Spleen (tissue), 11 donors: ENCODE data around the gene SERPINE1. TPM values are rescaled to one million over a fixed set of nuclear protein-coding genes. Genes with fewer than 3 reads are reported as not detected.

Source experiments
- DNase-seq: peaks from one replicate; pipeline ENCODE4 v3.0.0-alpha.2; 2020
- H3K27ac ChIP-seq, 8 donors: fragments of 200-600 bp; sonication (generic) in 7 of 8; 1 replicate in 4 of 8; 2 replicates in 4 of 8; pipeline versions ENCODE4 v1.5.0 to v1.8.0; 2016 to 2021; ENCODE audit warnings: inconsistent platforms in 4 of 8, mild to moderate bottlenecking in 4 of 8, moderate library complexity in 1 of 8
- H3K27me3 ChIP-seq, 7 donors: fragments of 200-600 bp; sonication (generic) in 6 of 7; replicated peaks in 1 of 7; 1 replicate in 4 of 7; 2 replicates in 3 of 7; pipeline versions ENCODE4 v1.5.0 to v1.8.0; 2016 to 2021; ENCODE audit warnings: inconsistent platforms in 3 of 7, mild to moderate bottlenecking in 1 of 7
- H3K36me3 ChIP-seq, 6 donors: fragments of 200-600 bp; sonication (generic) in 5 of 6; 1 replicate in 4 of 6; 2 replicates in 2 of 6; pipeline versions ENCODE4 v1.5.0 to v1.8.0; 2016 to 2021; ENCODE audit warnings: inconsistent platforms in 2 of 6
- H3K4me1 ChIP-seq, 6 donors: fragments of 200-600 bp; sonication (generic) in 5 of 6; 1 replicate in 3 of 6; 2 replicates in 3 of 6; pipeline versions ENCODE4 v1.5.0 to v1.8.0; 2016 to 2021; ENCODE audit warnings: inconsistent platforms in 3 of 6
- H3K4me3 ChIP-seq, 8 donors: fragments of 200-600 bp; sonication (generic) in 7 of 8; 1 replicate in 4 of 8; 2 replicates in 4 of 8; pipeline versions ENCODE4 v1.5.0 to v1.8.0; 2016 to 2021; ENCODE audit warnings: inconsistent platforms in 4 of 8, mild to moderate bottlenecking in 4 of 8, moderate library complexity in 2 of 8
- H3K9me3 ChIP-seq, 8 donors: fragments of 200-600 bp; sonication (generic) in 7 of 8; 1 replicate in 4 of 8; 2 replicates in 4 of 8; pipeline versions ENCODE4 v1.5.0 to v1.8.0; 2016 to 2021; ENCODE audit warnings: inconsistent platforms in 4 of 8
- POLR2A ChIP-seq, 3 donors: fragments of 450-650 bp; IDR thresholded peaks; one replicate each; pipeline ENCODE4 v1.5.1; 2017; ENCODE audit warnings: antibody characterized with exemption in 3 of 3, mild to moderate bottlenecking in 1 of 3
- POLR2AphosphoS5 ChIP-seq, 3 donors: sonication (generic); formaldehyde crosslinking; IDR thresholded peaks; one replicate each; pipeline ENCODE4 v1.5.1; 2017; ENCODE audit warnings: antibody characterized with exemption in 3 of 3
- WGBS, 5 donors: extraction: QIAGEN DNeasy Blood & Tissue Kit in 3 of 5; methylation state at CpG; one replicate each; pipeline versions ENCODE4 v1.1.5 to v1.1.7; 2013 to 2018; 5-methylcytosine and 5-hydroxymethylcytosine counted together
- intact Hi-C: fragments of 100-400 bp; cut with DNase I; formaldehyde crosslinking; loops from one replicate; pipeline ENCODE4 v1.15.0; 2023; ENCODE audit warnings: low total_unique reads
- polyA plus RNA-seq, 3 donors: library from polyadenylated mRNA; stranded (reverse); fragments of 200-250 nt; gene quantifications; one replicate each; pipeline ENCODE4 v1.2.1, GENCODE V29; 2013
- total RNA-seq, 7 donors: library from RNA; depleted of rRNA in 3 of 7; stranded (reverse); fragments of >200 nt in 3 of 7; fragmentation: NEBNext Ultra II Directional in 4 of 7; extraction: Animal tissue kit (Norgen Biotek cat#: 25700) in 4 of 7; gene quantifications; one replicate each; pipeline versions ENCODE4 v1.1.0 to v1.2.1, GENCODE V29; 2016 to 2021
- TF ChIP-seq, protein P1 (sequence below), 11 experiments: fragments of 200-600 bp in 7 of 11; fragments of 450-650 bp in 4 of 11; sonication (generic) in 4 of 11; IDR thresholded peaks in 8 of 11; conservative IDR thresholded peaks in 3 of 11; 1 replicate in 7 of 11; 2 replicates in 4 of 11; pipeline versions ENCODE4 v1.4.0 to v1.8.0; 2016 to 2021; ENCODE audit warnings: antibody characterized with exemption in 11 of 11, inconsistent platforms in 4 of 11, mild to moderate bottlenecking in 1 of 11
- donor health status: healthy with polysubstance abuse.
- donor health status: DM: no; HTN: no; CAD: no; lungs with moderate emphysema.
- donor health status: DM: no; HTN: no; CAD: no.
- donor health status: Bipolar disorder and iron deficiency.
- donor health status: healthy.
- donor health status: DM: no; HTN: no; CAD: no.
- donor health status: DM: yes; HTN: yes; CAD: no.

Gene SERPINE1
- total and polyA plus RNA-seq, 10 donors = 2.2 to 46.4 (median 4.7) TPM

DNA sequence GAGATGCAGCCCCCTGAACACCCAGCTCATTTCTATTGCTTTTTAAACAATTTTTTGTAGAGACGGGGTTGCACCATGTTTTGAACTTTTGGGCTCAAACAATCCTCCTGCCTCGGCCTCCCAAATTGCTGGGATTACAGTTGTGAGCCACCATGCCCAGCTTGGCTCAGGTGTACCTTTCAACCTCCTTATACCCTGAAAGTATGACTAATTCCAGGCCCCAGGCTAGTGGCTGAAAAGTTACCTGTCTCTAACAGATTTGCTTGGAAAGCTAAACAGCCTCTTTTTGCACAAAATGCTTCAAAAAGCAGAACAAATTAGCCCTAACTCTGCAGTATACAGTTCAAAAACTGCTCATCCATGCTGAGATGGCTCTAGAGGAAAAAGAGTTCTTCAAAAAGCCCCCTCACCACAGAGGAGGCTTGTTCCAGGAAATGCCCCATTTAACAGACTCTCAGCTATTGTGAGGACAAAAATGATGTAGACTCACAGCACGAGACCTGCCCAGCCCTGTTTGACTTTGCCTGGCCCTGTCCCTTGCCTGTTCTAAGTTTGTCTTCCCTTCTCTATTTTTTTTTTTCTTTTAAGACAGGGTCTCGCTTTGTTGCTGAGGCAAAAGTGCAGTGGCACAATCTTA lies 14.0 kb downstream of the SERPINE1 start:
- H3K36me3 ChIP-seq = peaks cover 0 to 1% (median 0%) of the 10 kb centered on the region in 6 donors
- DNase-seq = no peak
- no peak overlapping the region for H3K4me3 ChIP-seq
- 79 to 89% (median 87%) methylated on average over 4 of the region's 4 CpGs for WGBS, 5 donors
- intact Hi-C loops = loop anchor here (5.0 to 10.0 kb wide), 2 partner anchors 54 to 141 kb away; no protein-coding TSS in a partner anchor
- no peaks in the 10 kb centered on the region for H3K9me3 ChIP-seq
- no peak overlapping the region for H3K27ac ChIP-seq
- H3K27me3 ChIP-seq = peaks cover 0 to 54% (median 5%) of the 10 kb centered on the region in 7 donors
- H3K4me1 ChIP-seq = peaks cover 9 to 31% (median 18%) of the 10 kb centered on the region in 6 donors
- TF ChIP-seq POLR2AphosphoS5 (IDR thresholded peaks at IDR 0.05) (no peak), POLR2A (IDR thresholded peaks at IDR 0.05) (no peak)
- TF ChIP-seq, protein P1, sequence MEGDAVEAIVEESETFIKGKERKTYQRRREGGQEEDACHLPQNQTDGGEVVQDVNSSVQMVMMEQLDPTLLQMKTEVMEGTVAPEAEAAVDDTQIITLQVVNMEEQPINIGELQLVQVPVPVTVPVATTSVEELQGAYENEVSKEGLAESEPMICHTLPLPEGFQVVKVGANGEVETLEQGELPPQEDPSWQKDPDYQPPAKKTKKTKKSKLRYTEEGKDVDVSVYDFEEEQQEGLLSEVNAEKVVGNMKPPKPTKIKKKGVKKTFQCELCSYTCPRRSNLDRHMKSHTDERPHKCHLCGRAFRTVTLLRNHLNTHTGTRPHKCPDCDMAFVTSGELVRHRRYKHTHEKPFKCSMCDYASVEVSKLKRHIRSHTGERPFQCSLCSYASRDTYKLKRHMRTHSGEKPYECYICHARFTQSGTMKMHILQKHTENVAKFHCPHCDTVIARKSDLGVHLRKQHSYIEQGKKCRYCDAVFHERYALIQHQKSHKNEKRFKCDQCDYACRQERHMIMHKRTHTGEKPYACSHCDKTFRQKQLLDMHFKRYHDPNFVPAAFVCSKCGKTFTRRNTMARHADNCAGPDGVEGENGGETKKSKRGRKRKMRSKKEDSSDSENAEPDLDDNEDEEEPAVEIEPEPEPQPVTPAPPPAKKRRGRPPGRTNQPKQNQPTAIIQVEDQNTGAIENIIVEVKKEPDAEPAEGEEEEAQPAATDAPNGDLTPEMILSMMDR (IDR thresholded peaks at IDR 0.05 in 8 of 11, conservative IDR thresholded peaks at IDR 0.05 in 3 of 11) = no peak

DNA sequence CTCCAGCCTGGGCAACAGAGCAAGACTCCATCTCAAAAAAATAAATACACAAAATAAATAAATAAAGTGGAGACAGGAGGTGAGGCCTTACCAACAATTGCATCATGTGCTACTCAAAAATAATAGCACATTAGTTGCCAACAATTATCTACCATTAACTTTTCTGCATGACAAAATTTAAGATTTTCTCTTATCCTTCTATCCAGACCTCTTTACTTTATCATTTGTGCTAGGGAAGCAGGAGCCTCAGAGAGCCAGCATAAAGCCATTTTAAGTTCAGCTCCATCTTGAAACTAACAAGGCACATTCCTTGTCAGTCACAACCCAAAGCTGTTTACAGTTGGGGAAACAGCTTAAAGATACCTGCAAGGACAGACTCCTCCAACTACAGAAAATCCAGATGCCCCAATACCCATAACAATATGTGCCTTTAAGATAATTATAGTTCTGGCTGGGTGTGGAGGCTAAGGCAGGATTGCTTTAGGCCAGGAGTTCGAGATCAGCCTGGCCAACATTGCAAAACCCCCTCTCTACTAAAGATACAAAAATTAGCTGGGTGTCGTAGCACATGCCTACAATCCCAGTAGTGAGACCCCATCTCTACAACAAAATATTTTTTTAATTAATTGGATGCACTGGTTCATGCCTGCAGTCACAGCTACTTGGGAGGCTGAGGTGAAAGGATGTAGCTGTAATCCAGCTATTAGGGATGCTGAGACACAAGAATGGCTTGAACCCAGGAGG lies 25.2 kb downstream of the SERPINE1 start:
- no peak for DNase-seq
- intact Hi-C loops = no loop called here
- TF ChIP-seq POLR2A (IDR thresholded peaks at IDR 0.05) (no peak), POLR2AphosphoS5 (IDR thresholded peaks at IDR 0.05) (no peak)
- TF ChIP-seq, protein P1 (IDR thresholded peaks at IDR 0.05 in 8 of 11, conservative IDR thresholded peaks at IDR 0.05 in 3 of 11) = no peak
- Histone ChIP-seq H3K27ac (no peak overlapping the region), H3K9me3 (no peaks in the 10 kb centered on the region), H3K27me3 (peaks cover 0 to 23% (median 0%) of the 10 kb centered on the region in 7 donors), H3K4me1 (peaks cover 7 to 29% (median 19%) of the 10 kb centered on the region in 6 donors), H3K36me3 (peaks cover 0 to 8% (median under 1%) of the 10 kb centered on the region in 6 donors), H3K4me3 (no peak overlapping the region)
- WGBS, 5 donors = 68 to 84% (median 72%) methylated on average over 2 of the region's 2 CpGs

DNA sequence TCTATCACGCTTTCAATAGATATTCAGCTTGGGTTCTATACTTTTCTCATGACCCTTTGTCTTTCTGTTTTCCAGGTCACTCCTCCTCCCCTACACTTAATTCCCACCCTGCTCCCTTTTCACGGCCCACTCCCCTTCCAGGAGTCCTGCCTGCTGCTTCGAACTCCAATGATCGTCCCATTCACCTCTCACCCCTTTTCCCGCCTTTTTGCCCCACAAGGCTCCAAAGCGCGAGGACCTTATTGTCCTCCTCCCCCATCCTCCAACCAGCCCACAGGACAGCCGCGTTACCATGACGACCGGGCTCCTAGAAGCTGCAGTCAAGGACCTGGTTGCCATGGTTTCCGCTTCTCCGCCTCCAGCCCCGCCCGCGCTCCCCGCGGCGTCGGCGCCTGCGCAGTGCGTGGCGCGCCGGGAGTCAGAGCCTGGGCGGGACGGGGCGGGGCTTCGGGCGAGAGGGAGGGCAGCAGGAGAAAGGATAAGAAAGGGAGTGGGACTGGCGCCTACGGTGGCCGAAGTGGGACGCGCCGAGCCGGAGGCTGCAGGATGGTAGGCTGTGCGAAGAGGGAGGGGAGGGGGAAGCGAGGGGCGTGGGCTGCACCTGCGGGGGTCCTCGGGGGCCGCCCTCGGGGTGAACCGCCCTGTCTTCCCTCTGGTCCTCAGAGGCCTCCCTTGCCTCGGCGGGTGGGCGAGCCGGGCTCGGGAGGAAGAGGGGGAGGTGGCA lies 27.2 kb downstream of the SERPINE1 start, which contains the start of gene AP1S1:
TSS of gene AP1S1 (plus strand) at position 508 of the 724 bp plus-strand sequence. CDS start at position 547, 39 bp downstream.
- Histone ChIP-seq H3K4me3 (peak within 1 kb of the TSS; percentile 62 to 95 (median 81)), H3K36me3 (peaks cover 0 to 28% (median 12%) of the 10 kb centered on the region in 6 donors), H3K27ac (peak within 1 kb of the TSS in 4 of 8 donors; percentile 10 to 64 (median 48)), H3K4me1 (peaks cover 7 to 29% (median 19%) of the 10 kb centered on the region in 6 donors), H3K27me3 (peaks cover 0 to 6% (median 0%) of the 10 kb centered on the region in 7 donors), H3K9me3 (no peaks in the 10 kb centered on the region)
- intact Hi-C loops = no loop called here
- DNase-seq = peak; percentile 96
- WGBS, 5 donors = 3 to 6% (median 4%) methylated on average over 32 to 51 of the region's 51 CpGs
- TF ChIP-seq, protein P1 (IDR thresholded peaks at IDR 0.05 in 8 of 11, conservative IDR thresholded peaks at IDR 0.05 in 3 of 11) = no peak
- TF ChIP-seq POLR2AphosphoS5 (IDR thresholded peaks at IDR 0.05) = peak; percentile 76 to 91 (median 82)
